Right lobe of liver (tissue), 6 donors: ENCODE results near the gene UBXN11. TPM values are rescaled to one million over a fixed set of nuclear protein-coding genes. Genes with fewer than 3 reads are reported as not detected.
"Not testable (repeated sequence)": the region's sequence is repeated elsewhere in the genome, so short reads cannot be mapped to it uniquely, and the experiment has no call there.

ENCODE experiments used
- ATAC-seq, 4 donors: fragments of 200-7000 bp; cut with Tn5 transposase; one replicate each; pipeline ENCODE4 v1.9.1; 2020; ENCODE audit warnings: mild to moderate bottlenecking in 4 of 4, moderate library complexity in 4 of 4
- DNase-seq, 3 donors: peaks; one replicate each; pipeline ENCODE4 v3.0.0-alpha.2; 2020
- H3K27ac ChIP-seq, 3 donors: fragments of 200-600 bp; one replicate each; pipeline ENCODE4 v1.8.0; 2022
- H3K27me3 ChIP-seq, 2 donors: fragments of 200-600 bp; one replicate each; pipeline ENCODE4 v1.8.0; 2022
- H3K36me3 ChIP-seq, 4 donors: fragments of 200-600 bp; sonication (generic) in 1 of 4; one replicate each; pipeline versions ENCODE4 v1.5.1 to v1.8.0; 2017 to 2022; ENCODE audit warnings: control low read depth in 1 of 4
- H3K4me1 ChIP-seq, 4 donors: fragments of 200-600 bp; sonication (generic) in 1 of 4; one replicate each; pipeline versions ENCODE4 v1.5.1 to v1.8.0; 2017 to 2022; ENCODE audit warnings: control low read depth in 1 of 4
- H3K4me3 ChIP-seq, 3 donors: fragments of 200-600 bp; one replicate each; pipeline ENCODE4 v1.8.0; 2022
- H3K9me3 ChIP-seq, 4 donors: fragments of 200-600 bp; sonication (generic) in 1 of 4; one replicate each; pipeline versions ENCODE4 v1.5.1 to v1.8.0; 2017 to 2022; ENCODE audit warnings: control low read depth in 1 of 4
- POLR2A ChIP-seq: fragments of 450-650 bp; IDR thresholded peaks from one replicate; pipeline ENCODE4 v1.6.1; 2017; ENCODE audit warnings: antibody characterized with exemption, mild to moderate bottlenecking
- WGBS: methylation state at CpG from one replicate; pipeline ENCODE4 v1.1.6; 2018; ENCODE audit warnings: low coverage, low lambda C conversion rate; ENCODE audit not compliant: insufficient coverage; ENCODE audit errors: missing lambda C conversion rate; 5-methylcytosine and 5-hydroxymethylcytosine counted together
- intact Hi-C, 2 donors: fragments of 100-400 bp; cut with DNase I; formaldehyde crosslinking; loops; one replicate each; pipeline versions ENCODE4 v1.11.2 to v1.14.1; 2022
- total RNA-seq, 6 experiments: library from RNA; depleted of rRNA in 2 of 6; stranded (reverse); fragments of >200 nt in 2 of 6; fragmentation: NEBNext Ultra II Directional in 3 of 6; extraction: Animal tissue kit (Norgen Biotek cat#: 25700) in 3 of 6; gene quantifications; one replicate each; pipeline versions ENCODE4 v1.1.0 to v1.2.4, GENCODE V29; 2016 to 2023
- TF ChIP-seq, protein P1 (sequence below), 4 donors: fragments of 200-600 bp in 3 of 4; fragments of 450-650 bp in 1 of 4; IDR thresholded peaks; one replicate each; pipeline versions ENCODE4 v1.5.1 to v1.8.0; 2016 to 2022; ENCODE audit warnings: antibody characterized with exemption in 4 of 4, mild to moderate bottlenecking in 2 of 4
- donor health status: DM: no; HTN: yes; CAD: no.
- donor health status: DM: no; HTN: no; CAD: no.
- donor health status: DM: no; HTN: no; CAD: no.
- donor health status: DM: no; HTN: yes; CAD: no.
- donor health status: DM: no; HTN: yes; CAD: no.

The UBXN11 gene
- total RNA-seq, 6 experiments from 2014 or later: 4.3 to 11.3 (median 7.0) TPM

DNA sequence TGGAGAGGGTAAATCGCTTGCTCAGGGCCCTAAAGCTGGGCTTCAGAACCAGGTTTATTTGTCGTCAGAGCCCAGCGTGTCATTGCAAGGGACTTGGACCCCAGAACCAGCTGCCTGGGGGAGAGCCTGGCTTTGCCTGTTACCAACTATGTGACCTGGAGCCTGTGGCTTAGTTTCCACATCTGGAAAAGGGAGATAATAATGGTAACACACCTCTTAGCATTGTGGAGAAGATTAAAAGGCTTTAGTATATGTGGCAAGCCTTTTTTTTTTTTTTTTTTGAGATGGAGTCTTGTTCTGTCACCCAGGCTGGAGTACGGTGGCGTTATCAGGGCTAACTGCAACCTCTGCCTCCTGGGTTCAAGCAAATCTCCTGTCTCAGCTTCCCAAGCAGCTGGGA, 23.8 kb upstream of the UBXN11 start:
- 79% methylated on average over 5 of the region's 5 CpGs for WGBS

GRCh38 chr1:26329380-26329779, 22.9 kb upstream of the UBXN11 start:
- H3K36me3 ChIP-seq, H3K27me3 ChIP-seq, H3K4me3 ChIP-seq, H3K27ac ChIP-seq, ATAC-seq, DNase-seq, H3K9me3 ChIP-seq, intact Hi-C loops, H3K4me1 ChIP-seq: not testable (repeated sequence)
- 84% methylated on average over 2 of the region's 4 CpGs for WGBS

More for the DNA sequence above, 23.8 kb upstream of the UBXN11 start:
- Histone ChIP-seq H3K27ac (no peak overlapping the region), H3K4me3 (no peak overlapping the region), H3K27me3 (no peaks in the 10 kb centered on the region), H3K4me1 (no peaks in the 10 kb centered on the region), H3K36me3 (no peaks in the 10 kb centered on the region), H3K9me3 (no peaks in the 10 kb centered on the region)
- ATAC-seq (no peak), DNase-seq (no peak)
- TF ChIP-seq POLR2A: no peak
- TF ChIP-seq, protein P1, sequence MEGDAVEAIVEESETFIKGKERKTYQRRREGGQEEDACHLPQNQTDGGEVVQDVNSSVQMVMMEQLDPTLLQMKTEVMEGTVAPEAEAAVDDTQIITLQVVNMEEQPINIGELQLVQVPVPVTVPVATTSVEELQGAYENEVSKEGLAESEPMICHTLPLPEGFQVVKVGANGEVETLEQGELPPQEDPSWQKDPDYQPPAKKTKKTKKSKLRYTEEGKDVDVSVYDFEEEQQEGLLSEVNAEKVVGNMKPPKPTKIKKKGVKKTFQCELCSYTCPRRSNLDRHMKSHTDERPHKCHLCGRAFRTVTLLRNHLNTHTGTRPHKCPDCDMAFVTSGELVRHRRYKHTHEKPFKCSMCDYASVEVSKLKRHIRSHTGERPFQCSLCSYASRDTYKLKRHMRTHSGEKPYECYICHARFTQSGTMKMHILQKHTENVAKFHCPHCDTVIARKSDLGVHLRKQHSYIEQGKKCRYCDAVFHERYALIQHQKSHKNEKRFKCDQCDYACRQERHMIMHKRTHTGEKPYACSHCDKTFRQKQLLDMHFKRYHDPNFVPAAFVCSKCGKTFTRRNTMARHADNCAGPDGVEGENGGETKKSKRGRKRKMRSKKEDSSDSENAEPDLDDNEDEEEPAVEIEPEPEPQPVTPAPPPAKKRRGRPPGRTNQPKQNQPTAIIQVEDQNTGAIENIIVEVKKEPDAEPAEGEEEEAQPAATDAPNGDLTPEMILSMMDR (IDR thresholded peaks at IDR 0.05): no peak
- intact Hi-C loops: no loop called here

DNA sequence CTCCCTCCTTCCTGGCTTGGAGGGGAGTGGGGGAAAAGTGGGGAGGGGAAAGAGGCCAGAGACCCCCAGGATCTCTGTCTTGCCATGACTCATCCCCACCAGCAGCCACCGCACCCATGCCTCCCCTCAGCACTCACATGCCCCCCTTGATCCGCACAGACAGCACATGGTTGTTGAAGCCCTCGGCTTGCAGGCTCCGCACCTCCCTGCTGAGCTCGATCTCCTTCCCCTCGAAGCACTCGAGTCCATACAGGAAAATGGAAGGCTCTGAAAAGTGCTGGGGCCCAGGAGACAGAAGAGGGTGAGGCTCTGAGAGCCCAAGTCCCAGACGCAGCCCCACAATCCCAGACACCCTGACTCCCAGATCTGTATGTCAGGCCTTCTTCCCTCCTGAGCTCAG, 22.2 kb upstream of the UBXN11 start:
- Histone ChIP-seq H3K27me3 (no peaks in the 10 kb centered on the region), H3K4me1 (no peaks in the 10 kb centered on the region), H3K36me3 (no peaks in the 10 kb centered on the region), H3K27ac (no peak overlapping the region), H3K9me3 (no peaks in the 10 kb centered on the region), H3K4me3 (no peak overlapping the region)
- WGBS: 43% methylated on average over 1 of the region's 8 CpGs
- DNase-seq (no peak), ATAC-seq (no peak)
- TF ChIP-seq, protein P1 (IDR thresholded peaks at IDR 0.05): no peak
- no peak for TF ChIP-seq POLR2A
- intact Hi-C loops: no loop called here

DNA sequence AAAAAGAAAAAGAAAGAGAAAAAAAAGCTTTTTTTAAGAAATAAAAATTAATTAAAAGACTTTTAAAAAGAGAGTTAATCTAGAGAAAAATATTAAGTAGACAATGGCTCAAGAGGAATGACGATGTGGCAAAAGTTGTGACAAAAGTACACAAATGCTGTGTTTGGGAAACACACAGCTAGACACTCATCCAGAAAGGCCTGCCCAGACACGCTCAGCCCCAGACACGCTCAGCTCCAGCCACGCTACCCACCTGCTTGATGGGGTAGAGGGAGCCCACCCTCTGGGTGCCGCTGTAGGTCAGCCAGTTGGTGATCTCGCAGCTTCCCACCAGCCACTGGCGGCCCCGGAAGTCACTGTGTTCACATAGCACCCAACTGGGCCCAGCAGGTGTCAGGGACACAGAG, 21.5 kb upstream of the UBXN11 start:
- ATAC-seq (no peak), DNase-seq (no peak)
- TF ChIP-seq POLR2A: no peak
- TF ChIP-seq, protein P1 (IDR thresholded peaks at IDR 0.05): no peak
- intact Hi-C loops: no loop called here
- WGBS: 84% methylated on average over 3 of the region's 8 CpGs
- H3K4me1 ChIP-seq: no peaks in the 10 kb centered on the region
- H3K4me3 ChIP-seq: no peak overlapping the region
- no peaks in the 10 kb centered on the region for H3K9me3 ChIP-seq
- no peak overlapping the region for H3K27ac ChIP-seq
- H3K27me3 ChIP-seq: no peaks in the 10 kb centered on the region
- H3K36me3 ChIP-seq: no peaks in the 10 kb centered on the region

- Histone ChIP-seq H3K27ac (no peak overlapping the region), H3K36me3 (no peaks in the 10 kb centered on the region), H3K4me1 (no peaks in the 10 kb centered on the region), H3K9me3 (no peaks in the 10 kb centered on the region), H3K27me3 (no peaks in the 10 kb centered on the region), H3K4me3 (no peak overlapping the region)
- TF ChIP-seq, protein P1 (IDR thresholded peaks at IDR 0.05): no peak
- TF ChIP-seq POLR2A: no peak
- 75% methylated on average over 3 of the region's 3 CpGs for whole genome bisulfite sequencing
- DNase-seq (no peak), ATAC-seq (no peak)
- intact Hi-C loops: loop anchor here (5.0 kb wide), 1 partner anchor 42 kb away; the partner anchor contains the start of gene SH3BGRL3 (in 2 of the 2)
Measured at GRCh38 chr1:26324550-26324949, 18.1 kb upstream of the UBXN11 start.
